Measurements from ENCODE around the gene AP1B1. TPM values are rescaled to one million over a fixed set of nuclear protein-coding genes. Genes with fewer than 3 reads are reported as not detected.

AP1B1 gene
- total and polyA plus RNA-seq, 4 experiments from 2014 or later, result 9.1 to 42.7 (median 30.7) TPM

- POLR2A ChIA-PET (ENCODE audit: partially characterized antibody), result no interaction called here
- no peak for DNase-seq
- Mint-ChIP-seq H3K9me3 (no peaks in the 10 kb centered on the region), H3K4me1 (peaks cover 4 to 7% (median 5%) of the 10 kb centered on the region in 4 donors), H3K27me3 (peaks cover 3 to 7% of the 10 kb centered on the region in 2 donors), H3K4me3 (no peak overlapping the region), H3K27ac (no peak overlapping the region), H3K36me3 (no peaks in the 10 kb centered on the region)
- Histone ChIP-seq H3K27me3 (ENCODE audit: insufficient read depth, low read length) (no peaks in the 10 kb centered on the region), H3K36me3 (ENCODE audit: insufficient read depth, low read length) (no peaks in the 10 kb centered on the region), H3K4me1 (ENCODE audit: insufficient read depth, low read length) (peaks cover 3% of the 10 kb centered on the region), H3K4me3 (ENCODE audit: low read length in 2 of 2) (no peak overlapping the region), H3K9me3 (ENCODE audit: control insufficient read depth in 1 of 2, low read length in 2 of 2) (no peaks in the 10 kb centered on the region), H3K27ac (ENCODE audit: low read depth, low read length) (no peak overlapping the region)
- intact Hi-C loops (cut with micrococcal nuclease), result no loop called here
- CTCF ChIA-PET (ENCODE audit: partially characterized antibody), result interaction anchor here (1.1 to 1.4 kb wide), 2 partner anchors 9 to 16 kb away, joined by 4 read pairs; partner anchors contain the start of gene AP1B1
Measured at GRCh38 chr22:29397791-29398190, 9.4 kb upstream of the AP1B1 start.

GRCh38 chr22:29396126-29396525 is 7.8 kb upstream of the AP1B1 start:
- Histone ChIP-seq H3K27ac (ENCODE audit: low read depth, low read length) (no peak overlapping the region), H3K36me3 (ENCODE audit: insufficient read depth, low read length) (no peaks in the 10 kb centered on the region), H3K27me3 (ENCODE audit: insufficient read depth, low read length) (no peaks in the 10 kb centered on the region), H3K4me3 (ENCODE audit: low read length in 2 of 2) (no peak overlapping the region), H3K4me1 (ENCODE audit: insufficient read depth, low read length) (peaks cover 3% of the 10 kb centered on the region), H3K9me3 (ENCODE audit: control insufficient read depth in 1 of 2, low read length in 2 of 2) (no peaks in the 10 kb centered on the region)
- ChIA-PET POLR2A (ENCODE audit: partially characterized antibody) (no interaction called here), CTCF (ENCODE audit: partially characterized antibody) (interaction anchor here (0.8 to 1.2 kb wide), 3 partner anchors 11 to 606 kb away, joined by 3 to 4 read pairs (median 4); no protein-coding TSS in a partner anchor)
- intact Hi-C loops (cut with micrococcal nuclease), result no loop called here
- no peak overlapping the region for H3K4me3 Mint-ChIP-seq
- peak in 1 of 5 donors; percentile 14 for DNase-seq
- H3K27ac Mint-ChIP-seq, result no peak overlapping the region
- peaks cover 5 to 11% (median 6%) of the 10 kb centered on the region in 4 donors for H3K4me1 Mint-ChIP-seq
- no peaks in the 10 kb centered on the region for H3K9me3 Mint-ChIP-seq
- H3K27me3 Mint-ChIP-seq, result peaks cover 0 to 2% of the 10 kb centered on the region in 2 donors
- no peaks in the 10 kb centered on the region for H3K36me3 Mint-ChIP-seq

GRCh38 chr22:29394931-29395581 is 6.7 kb upstream of the AP1B1 start:
- POLR2A ChIA-PET (ENCODE audit: partially characterized antibody), result interaction anchor here (0.6 to 1.0 kb wide), 2 partner anchors 159 to 610 kb away, joined by 3 read pairs; partner anchors contain the start of gene THOC5
- Mint-ChIP-seq H3K27me3 (no peaks in the 10 kb centered on the region), H3K27ac (peak overlapping the region in 1 of 7 donors; percentile 43), H3K4me3 (peak overlapping the region in 1 of 8 donors; percentile 3), H3K36me3 (no peaks in the 10 kb centered on the region), H3K9me3 (no peaks in the 10 kb centered on the region), H3K4me1 (peaks cover 5 to 11% (median 6%) of the 10 kb centered on the region in 4 donors)
- CTCF ChIA-PET (ENCODE audit: partially characterized antibody), result interaction anchor here (0.5 to 1.3 kb wide), 6 partner anchors 10 to 619 kb away, joined by 3 to 5 read pairs (median 4); no protein-coding TSS in a partner anchor
- Histone ChIP-seq H3K27me3 (ENCODE audit: insufficient read depth, low read length) (no peaks in the 10 kb centered on the region), H3K4me1 (ENCODE audit: insufficient read depth, low read length) (peaks cover 3% of the 10 kb centered on the region), H3K4me3 (ENCODE audit: low read length in 2 of 2) (no peak overlapping the region), H3K9me3 (ENCODE audit: control insufficient read depth in 1 of 2, low read length in 2 of 2) (no peaks in the 10 kb centered on the region), H3K27ac (ENCODE audit: low read depth, low read length) (no peak overlapping the region), H3K36me3 (ENCODE audit: insufficient read depth, low read length) (no peaks in the 10 kb centered on the region)
- intact Hi-C loops (cut with micrococcal nuclease), result loop anchor here (1.0 to 2.0 kb wide), 4 partner anchors 17 to 694 kb away; no protein-coding TSS in a partner anchor
- peak; percentile 50 to 65 (median 60) for DNase-seq

- Mint-ChIP-seq H3K9me3 (no peaks in the 10 kb centered on the region), H3K36me3 (no peaks in the 10 kb centered on the region), H3K27me3 (no peaks in the 10 kb centered on the region), H3K4me3 (peak overlapping the region in 1 of 8 donors; percentile 45), H3K27ac (peak overlapping the region in 1 of 7 donors; percentile 8), H3K4me1 (peaks cover 8 to 22% (median 13%) of the 10 kb centered on the region in 4 donors)
- Histone ChIP-seq H3K4me1 (ENCODE audit: insufficient read depth, low read length) (peaks cover 14% of the 10 kb centered on the region), H3K4me3 (ENCODE audit: low read length in 2 of 2) (no peak overlapping the region), H3K9me3 (ENCODE audit: control insufficient read depth in 1 of 2, low read length in 2 of 2) (no peaks in the 10 kb centered on the region), H3K27me3 (ENCODE audit: insufficient read depth, low read length) (no peaks in the 10 kb centered on the region), H3K27ac (ENCODE audit: low read depth, low read length) (no peak overlapping the region), H3K36me3 (ENCODE audit: insufficient read depth, low read length) (no peaks in the 10 kb centered on the region)
- intact Hi-C loops (cut with micrococcal nuclease), result no loop called here
- ChIA-PET POLR2A (ENCODE audit: partially characterized antibody) (interaction anchor here (1.0 kb wide), 1 partner anchor 161 kb away, joined by 4 read pairs; the partner anchor contains the start of gene THOC5), CTCF (ENCODE audit: partially characterized antibody) (interaction anchor here (1.3 kb wide), 1 partner anchor 18 kb away, joined by 3 read pairs; no protein-coding TSS in a partner anchor)
- DNase-seq, result no peak
Measured at GRCh38 chr22:29393019-29393608, 4.7 kb upstream of the AP1B1 start.

DNA sequence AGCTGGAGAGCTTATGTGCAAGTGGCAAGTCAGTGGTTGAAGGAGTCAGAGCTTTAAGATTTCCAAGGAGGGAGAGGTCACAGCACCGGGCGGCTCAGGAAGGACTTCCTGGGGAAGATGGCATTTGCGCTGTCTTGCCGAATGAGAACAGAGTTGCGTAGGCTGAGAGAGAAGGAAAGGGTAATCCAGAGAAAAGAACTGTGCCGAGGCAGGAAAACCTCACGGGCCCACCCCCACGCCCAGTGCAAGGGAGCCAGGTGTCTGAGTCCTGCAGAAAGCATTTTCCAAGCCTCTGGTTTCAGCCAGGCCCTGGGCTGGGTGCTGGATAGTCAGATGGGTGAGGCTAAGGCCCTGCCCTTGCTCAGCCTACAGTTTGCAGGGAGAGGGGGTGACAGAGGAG is 3.2 kb upstream of the AP1B1 start:
- Histone ChIP-seq H3K27me3 (ENCODE audit: insufficient read depth, low read length) (no peaks in the 10 kb centered on the region), H3K4me1 (ENCODE audit: insufficient read depth, low read length) (peaks cover 29% of the 10 kb centered on the region), H3K27ac (ENCODE audit: low read depth, low read length) (no peak overlapping the region), H3K36me3 (ENCODE audit: insufficient read depth, low read length) (no peaks in the 10 kb centered on the region), H3K4me3 (ENCODE audit: low read length in 2 of 2) (no peak overlapping the region), H3K9me3 (ENCODE audit: control insufficient read depth in 1 of 2, low read length in 2 of 2) (no peaks in the 10 kb centered on the region)
- no peaks in the 10 kb centered on the region for H3K9me3 Mint-ChIP-seq
- CTCF ChIA-PET (ENCODE audit: partially characterized antibody), result interaction anchor here (0.6 to 0.9 kb wide), 2 partner anchors 132 to 179 kb away, joined by 3 read pairs; no protein-coding TSS in a partner anchor
- H3K4me3 Mint-ChIP-seq, result no peak overlapping the region
- intact Hi-C loops (cut with micrococcal nuclease), result no loop called here
- peaks cover 18 to 37% (median 26%) of the 10 kb centered on the region in 4 donors for H3K4me1 Mint-ChIP-seq
- no peak overlapping the region for H3K27ac Mint-ChIP-seq
- DNase-seq, result no peak
- POLR2A ChIA-PET (ENCODE audit: partially characterized antibody), result interaction anchor here (1.2 kb wide), 1 partner anchor 162 kb away, joined by 4 read pairs; the partner anchor contains the start of gene THOC5
- no peaks in the 10 kb centered on the region for H3K27me3 Mint-ChIP-seq
- peaks cover 0 to 3% of the 10 kb centered on the region in 2 donors for H3K36me3 Mint-ChIP-seq

DNA sequence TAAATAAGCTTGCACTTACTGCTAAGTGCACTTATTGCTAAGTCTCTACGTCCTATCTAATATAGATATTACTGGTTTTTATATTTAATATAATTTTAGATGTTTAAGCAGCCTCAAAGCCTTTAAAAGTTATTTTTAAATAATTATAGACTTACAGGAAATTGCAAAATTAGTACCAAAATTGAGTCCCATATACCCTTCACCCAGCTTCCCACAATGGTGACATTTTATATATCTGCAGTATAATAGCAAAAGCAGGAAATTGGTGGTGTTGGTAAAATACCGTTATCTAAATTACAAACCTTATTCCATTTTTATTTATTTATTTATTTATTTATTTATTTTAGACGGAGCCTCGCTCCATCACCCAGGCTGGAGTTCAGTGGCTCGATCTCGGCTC is 1.9 kb upstream of the AP1B1 start:
- Mint-ChIP-seq H3K36me3 (peaks cover 0 to 3% of the 10 kb centered on the region in 2 donors), H3K27me3 (no peaks in the 10 kb centered on the region), H3K9me3 (no peaks in the 10 kb centered on the region), H3K4me1 (peaks cover 26 to 50% (median 36%) of the 10 kb centered on the region in 4 donors), H3K27ac (no peak overlapping the region), H3K4me3 (no peak overlapping the region)
- ChIA-PET CTCF (ENCODE audit: partially characterized antibody) (interaction anchor here (2.7 kb wide), 1 partner anchor 22 kb away, joined by 8 read pairs; no protein-coding TSS in a partner anchor), POLR2A (ENCODE audit: partially characterized antibody) (no interaction called here)
- Histone ChIP-seq H3K4me3 (ENCODE audit: low read length in 2 of 2) (no peak overlapping the region), H3K9me3 (ENCODE audit: control insufficient read depth in 1 of 2, low read length in 2 of 2) (no peaks in the 10 kb centered on the region), H3K27ac (ENCODE audit: low read depth, low read length) (no peak overlapping the region), H3K36me3 (ENCODE audit: insufficient read depth, low read length) (no peaks in the 10 kb centered on the region), H3K27me3 (ENCODE audit: insufficient read depth, low read length) (no peaks in the 10 kb centered on the region), H3K4me1 (ENCODE audit: insufficient read depth, low read length) (peaks cover 42% of the 10 kb centered on the region)
- intact Hi-C loops (cut with micrococcal nuclease), result no loop called here
- no peak for DNase-seq

- Histone ChIP-seq H3K4me3 (ENCODE audit: low read length in 2 of 2) (peak overlapping the region; percentile 64 to 77), H3K27ac (ENCODE audit: low read depth, low read length) (peak overlapping the region; percentile 86), H3K4me1 (ENCODE audit: insufficient read depth, low read length) (peaks cover 51% of the 10 kb centered on the region), H3K9me3 (ENCODE audit: control insufficient read depth in 1 of 2, low read length in 2 of 2) (no peaks in the 10 kb centered on the region), H3K27me3 (ENCODE audit: insufficient read depth, low read length) (no peaks in the 10 kb centered on the region), H3K36me3 (ENCODE audit: insufficient read depth, low read length) (no peaks in the 10 kb centered on the region)
- DNase-seq, result peak in 1 of 5 donors; percentile 24
- H3K27me3 Mint-ChIP-seq, result no peaks in the 10 kb centered on the region
- intact Hi-C loops (cut with micrococcal nuclease), result loop anchor here (2.0 to 10.0 kb wide), 4 partner anchors 26 to 1474 kb away; partner anchors contain the start of genes PITPNB and THOC5
- H3K36me3 Mint-ChIP-seq, result peaks cover 0 to 9% of the 10 kb centered on the region in 2 donors
- peaks cover 26 to 52% (median 39%) of the 10 kb centered on the region in 4 donors for H3K4me1 Mint-ChIP-seq
- CTCF ChIA-PET (ENCODE audit: partially characterized antibody), result interaction anchor here (0.7 to 2.7 kb wide), 4 partner anchors 9 to 165 kb away, joined by 3 to 8 read pairs (median 4); partner anchors contain the start of gene THOC5
- POLR2A ChIA-PET (ENCODE audit: partially characterized antibody), result interaction anchor here (1.0 to 1.5 kb wide), 4 partner anchors 26 to 166 kb away, joined by 3 to 9 read pairs (median 3); partner anchors contain the start of gene THOC5
- no peaks in the 10 kb centered on the region for H3K9me3 Mint-ChIP-seq
- H3K27ac Mint-ChIP-seq, result peak overlapping the region; percentile 90 to 96 (median 95)
- peak overlapping the region; percentile 89 to 98 (median 93) for H3K4me3 Mint-ChIP-seq
Measured at GRCh38 chr22:29388759-29389090, 355 bp upstream of the AP1B1 start.

All from CD4-positive, alpha-beta memory T cell (primary cell).